Suppressor macrophage treated with lipopolysaccharide for 4 hours (primary cell): ENCODE data around the gene RPUSD4.
"Not testable (repeated sequence)": the region's sequence is repeated elsewhere in the genome, so short reads cannot be mapped to it uniquely, and the experiment has no call there.

ENCODE experiments used
- DNase-seq: peaks from one replicate; pipeline ENCODE4 v3.0.0-alpha.2; 2020

The RPUSD4 gene, protein sequence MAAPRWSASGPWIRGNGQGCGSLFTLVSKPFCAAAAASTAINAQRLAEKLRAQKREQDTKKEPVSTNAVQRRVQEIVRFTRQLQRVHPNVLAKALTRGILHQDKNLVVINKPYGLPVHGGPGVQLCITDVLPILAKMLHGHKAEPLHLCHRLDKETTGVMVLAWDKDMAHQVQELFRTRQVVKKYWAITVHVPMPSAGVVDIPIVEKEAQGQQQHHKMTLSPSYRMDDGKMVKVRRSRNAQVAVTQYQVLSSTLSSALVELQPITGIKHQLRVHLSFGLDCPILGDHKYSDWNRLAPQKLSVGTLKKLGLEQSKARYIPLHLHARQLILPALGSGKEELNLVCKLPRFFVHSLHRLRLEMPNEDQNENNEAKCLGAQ

DNA sequence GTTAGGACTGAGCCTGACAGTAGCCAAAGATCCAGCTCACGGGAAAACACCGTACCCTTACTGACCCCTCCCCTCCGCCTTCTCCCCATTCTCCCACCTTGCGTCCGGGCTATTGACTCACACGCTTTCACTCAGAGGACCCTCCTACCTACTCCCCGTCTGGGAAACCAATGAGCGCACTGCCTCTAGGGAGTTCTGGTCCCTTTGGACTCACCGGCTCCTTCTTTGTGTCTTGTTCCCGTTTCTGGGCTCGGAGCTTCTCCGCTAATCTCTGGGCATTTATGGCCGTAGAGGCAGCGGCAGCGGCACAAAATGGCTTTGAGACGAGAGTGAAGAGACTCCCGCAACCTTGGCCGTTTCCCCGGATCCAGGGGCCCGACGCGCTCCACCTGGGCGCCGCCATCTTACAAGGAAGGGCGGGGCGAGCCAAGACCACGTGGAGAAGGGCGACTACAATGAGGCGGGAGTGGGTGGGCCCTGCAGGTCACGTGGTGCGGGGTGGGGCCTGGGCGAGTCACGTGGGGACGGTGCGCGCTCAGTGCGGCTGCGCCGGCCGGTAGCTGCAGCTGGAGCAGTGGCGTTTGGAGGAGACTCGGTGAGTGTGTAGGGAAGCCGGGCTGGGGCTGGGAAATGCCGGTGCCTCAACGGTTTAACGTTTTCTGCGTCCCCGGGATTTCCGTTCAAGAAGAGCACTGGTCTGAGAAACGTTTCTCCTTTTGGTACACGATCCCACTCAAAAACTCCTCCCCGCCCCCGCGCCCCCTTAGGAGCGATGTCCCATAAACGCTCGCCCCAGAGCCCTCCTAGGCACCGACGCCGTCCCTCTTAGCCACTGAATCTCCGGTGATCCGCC is at the start of gene RPUSD4, which contains the start of gene FAM118B:
Gene RPUSD4 (minus strand): TSS at position 415 of the 853 bp plus-strand sequence. CDS start 12 bp downstream, at position 403.
Gene FAM118B (plus strand): TSS at position 547 of the 853 bp plus-strand sequence. CDS start 23,220 bp downstream, outside the sequence.
- peak; percentile 99 for DNase-seq

DNA sequence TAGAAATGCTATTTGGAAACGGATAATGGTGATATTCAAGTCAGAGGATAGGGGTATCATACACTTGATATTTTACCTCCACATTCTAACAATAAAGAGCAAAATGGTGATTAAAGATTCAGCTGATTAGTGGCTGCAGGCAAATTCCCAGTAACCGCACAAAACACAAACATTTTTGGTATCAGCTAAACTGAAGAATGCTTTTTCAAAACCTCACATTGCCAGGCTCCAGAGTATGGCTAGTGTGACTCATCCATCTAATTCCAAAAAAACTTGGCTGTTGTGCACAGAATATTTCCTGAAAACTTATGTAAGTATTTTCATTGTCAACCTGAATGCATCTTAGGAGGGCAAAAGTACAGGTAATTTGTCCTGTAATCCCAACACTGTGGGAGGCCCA is 46.3 kb upstream of the RPUSD4 start:
- DNase-seq = no peak

DNA sequence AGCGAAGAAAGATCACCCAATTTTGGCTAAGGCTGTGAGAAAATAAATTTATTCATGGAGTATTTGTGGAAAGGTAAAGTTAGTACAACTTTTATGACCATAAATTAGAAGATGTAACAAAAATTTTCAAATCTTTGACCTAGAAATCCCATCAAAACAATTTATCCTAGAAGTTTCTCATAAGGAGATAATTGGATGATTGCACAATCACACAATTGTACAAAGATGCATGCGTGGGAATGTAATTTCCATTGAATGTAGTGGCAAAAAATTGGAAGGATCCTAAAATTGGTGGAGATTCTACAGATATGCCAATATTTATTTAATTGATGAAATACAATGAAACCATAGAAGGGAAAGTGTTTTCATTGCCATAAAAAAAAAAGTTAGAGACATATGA is 45.7 kb upstream of the RPUSD4 start:
- no peak for DNase-seq

DNA sequence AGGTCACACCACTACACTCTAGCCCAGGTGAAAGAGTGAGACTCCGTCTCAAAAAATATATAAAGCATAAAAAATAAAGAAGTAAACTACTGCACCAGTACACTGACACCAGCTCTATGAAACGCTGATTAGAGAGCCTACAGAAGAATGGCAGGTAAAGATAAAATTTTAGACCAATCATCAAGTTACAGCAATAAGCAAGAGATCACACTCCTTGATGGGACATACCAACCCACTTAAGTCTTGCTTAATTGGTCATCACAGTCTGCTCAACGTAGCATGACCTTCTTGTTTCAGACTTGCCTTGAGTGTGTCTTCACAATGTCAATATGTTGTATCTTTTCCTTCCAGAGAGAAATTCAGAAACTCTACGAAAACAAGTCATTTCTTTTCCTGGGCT is 44.8 kb upstream of the RPUSD4 start:
- DNase-seq = no peak

DNA sequence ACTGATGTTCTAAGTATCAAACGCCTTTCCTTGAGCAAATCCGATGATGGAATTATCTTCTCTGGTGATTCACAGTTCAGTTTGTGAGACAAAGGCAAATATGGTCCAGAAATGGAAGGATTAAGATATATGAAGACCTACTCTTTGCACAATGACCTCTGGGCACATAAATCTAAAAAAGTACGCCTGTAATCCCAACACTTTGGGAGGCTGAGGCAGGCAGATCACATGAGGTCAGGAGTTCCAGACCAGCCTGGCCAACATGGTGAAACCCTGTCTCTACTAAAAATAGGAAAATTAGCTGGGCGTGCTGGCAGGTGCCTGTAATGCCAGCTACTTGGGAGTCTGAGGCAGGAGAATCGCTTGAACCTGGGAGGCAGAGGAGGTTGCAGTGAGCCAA is 44.1 kb upstream of the RPUSD4 start:
- DNase-seq = not testable (repeated sequence)

DNA sequence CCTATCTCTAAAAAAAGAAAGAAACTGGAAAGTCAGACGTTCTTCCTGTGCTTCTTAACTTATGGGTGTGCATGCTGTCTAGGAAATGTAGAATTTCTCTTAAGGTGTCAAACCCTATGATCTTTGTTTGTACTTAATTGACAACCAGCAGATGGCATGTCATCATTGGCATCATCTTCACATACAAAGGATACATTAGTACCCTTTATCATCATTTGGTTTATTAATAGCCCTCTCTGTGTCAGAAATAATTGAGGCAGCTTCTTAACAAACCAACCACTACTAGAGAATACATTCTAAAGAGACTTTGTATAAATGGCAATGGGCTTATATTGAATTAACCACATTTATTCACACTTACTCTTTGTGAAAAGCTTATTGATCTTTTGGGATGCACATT is 43.4 kb upstream of the RPUSD4 start:
- no peak for DNase-seq

DNA sequence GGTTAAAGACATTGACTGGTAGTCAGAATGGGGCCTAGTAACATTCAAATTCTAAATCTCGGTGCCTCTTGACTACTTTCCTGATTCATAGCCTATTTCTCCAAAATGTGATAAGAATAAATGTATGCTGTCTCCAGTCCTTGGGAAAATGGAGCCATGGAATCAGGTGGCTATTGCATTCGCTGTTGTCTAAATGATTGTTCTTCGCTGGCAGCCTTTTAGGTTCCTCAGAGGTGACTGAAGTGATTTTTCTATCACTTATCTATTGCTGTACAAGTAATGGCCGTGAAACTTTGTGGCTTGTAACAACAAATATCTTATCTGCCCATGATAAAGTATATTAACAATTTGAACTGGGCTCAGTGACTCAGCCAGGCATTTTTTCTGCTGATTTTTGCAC is 41.8 kb upstream of the RPUSD4 start:
- no peak for DNase-seq

DNA sequence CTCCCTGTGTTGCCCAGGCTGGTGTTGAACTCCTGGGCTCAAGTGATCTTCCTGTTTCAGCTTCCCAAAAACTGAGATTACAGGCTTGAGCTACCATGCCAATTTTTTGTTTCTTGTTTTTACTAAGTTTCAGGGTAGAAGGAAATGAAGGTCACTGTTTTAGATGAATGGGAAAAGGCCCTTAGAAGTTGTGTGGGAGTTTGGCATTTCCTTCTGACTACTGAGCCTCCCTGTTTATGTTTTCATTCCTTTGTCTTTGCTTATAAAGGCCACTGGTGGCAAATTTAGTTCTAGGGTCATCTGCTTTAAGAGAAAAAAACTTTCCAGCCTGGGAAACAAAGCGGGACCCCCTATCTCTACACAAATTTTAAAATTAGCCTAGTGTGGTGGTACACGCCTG is 35.2 kb upstream of the RPUSD4 start:
- no peak for DNase-seq

DNA sequence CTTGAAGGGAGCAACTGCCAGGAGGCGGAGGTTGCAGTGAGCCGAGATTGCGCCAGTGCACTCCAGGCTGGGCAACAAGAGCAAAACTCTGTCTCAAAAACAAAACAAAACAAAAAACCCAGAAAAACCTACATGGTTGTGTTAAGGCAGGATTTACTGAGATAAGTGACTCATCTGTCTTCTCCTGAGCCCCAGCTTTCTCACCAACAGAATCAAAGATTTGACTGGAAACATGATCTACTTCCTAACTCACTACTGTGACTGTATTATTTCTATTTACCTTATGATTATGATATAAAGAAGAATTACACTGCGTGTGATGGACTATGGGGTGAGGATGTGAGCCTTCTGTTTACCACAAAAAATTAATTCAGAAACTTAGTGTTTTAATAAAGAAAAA is 21.9 kb upstream of the RPUSD4 start:
- DNase-seq = no peak

DNA sequence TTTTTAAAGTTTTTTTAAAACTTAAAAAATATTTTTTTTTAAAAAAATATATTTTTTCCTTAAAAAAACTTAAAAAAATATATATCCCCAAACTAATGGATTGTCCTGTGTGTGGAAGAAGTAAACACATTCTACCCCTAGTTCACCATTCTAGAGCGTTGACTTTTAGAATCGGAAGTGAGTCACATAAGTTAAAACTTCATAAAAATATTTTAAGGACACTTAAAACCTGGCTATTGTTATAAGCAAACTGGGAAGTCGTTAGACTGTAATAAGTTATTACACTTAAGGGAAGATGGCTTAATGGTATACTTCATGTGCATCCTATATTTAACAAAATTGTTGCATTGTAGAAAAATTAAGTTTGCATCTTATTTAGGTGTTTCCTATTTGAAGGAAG is 21.2 kb upstream of the RPUSD4 start:
- DNase-seq = no peak

DNA sequence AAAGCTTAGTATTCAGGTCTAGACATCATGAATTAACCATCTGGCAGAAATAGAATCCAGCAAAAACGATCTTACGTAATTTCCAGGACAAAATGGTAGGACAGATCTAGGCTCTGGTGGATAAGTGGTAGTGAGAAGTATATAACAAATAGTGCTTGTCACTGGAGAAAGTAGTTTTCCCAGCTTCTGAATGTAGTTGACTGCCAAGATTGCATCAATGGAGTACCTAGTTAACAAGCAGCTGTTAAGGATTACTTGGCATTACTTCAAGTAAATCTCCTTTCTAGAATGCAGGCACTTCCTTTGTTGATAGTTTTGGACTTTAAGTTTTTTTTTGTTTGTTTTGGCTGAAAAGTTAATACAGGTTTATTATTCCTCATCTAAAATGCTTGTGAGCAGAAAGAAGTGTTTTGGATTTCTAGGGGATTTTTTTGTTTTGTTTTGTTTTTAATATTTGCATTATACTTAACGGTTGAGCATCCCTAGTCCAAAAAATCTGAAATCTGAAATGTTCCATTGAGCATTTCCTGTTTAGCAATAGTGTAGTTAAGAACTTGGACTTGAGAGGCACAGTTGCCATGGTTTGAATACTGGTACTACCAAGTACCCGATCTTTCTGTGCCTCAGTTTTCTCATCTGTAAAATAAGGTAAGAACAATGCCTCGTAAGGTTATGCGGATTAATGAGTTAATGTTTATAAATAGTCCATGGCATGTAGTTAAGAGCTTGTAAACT is 20.4 kb upstream of the RPUSD4 start:
- DNase-seq = no peak

DNA sequence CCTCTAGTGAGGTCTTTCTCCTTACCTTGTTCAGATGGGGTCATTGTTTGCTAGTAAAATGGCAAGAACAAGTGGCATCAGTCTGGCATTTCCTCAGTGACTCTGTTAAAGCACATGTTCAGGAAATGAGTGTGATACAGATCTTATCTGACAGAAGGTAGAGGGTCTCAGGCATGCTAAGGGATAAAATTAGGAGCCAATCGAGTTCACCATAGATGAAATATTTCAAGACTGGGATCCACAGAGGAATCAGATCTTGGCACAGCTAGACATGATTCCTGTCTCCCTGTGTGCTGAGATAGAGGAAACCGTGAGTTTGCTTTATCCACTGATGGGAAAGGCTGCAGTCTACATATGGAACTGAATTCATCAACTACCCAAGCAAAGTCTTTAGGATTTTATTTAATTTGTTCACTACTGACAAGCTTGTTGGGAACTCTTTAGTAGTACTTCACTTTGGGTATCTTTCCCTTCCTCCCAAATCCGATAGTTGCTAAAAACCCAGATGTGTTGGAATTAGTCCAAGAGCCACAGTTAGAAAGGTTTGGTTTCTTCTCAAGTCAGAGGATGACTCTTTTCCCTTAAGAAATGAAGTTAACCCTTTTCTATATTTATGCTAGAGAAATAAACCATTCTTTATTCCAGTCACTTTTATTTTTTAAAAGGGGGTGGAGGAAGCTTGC is 18.5 kb upstream of the RPUSD4 start:
- no peak for DNase-seq

DNA sequence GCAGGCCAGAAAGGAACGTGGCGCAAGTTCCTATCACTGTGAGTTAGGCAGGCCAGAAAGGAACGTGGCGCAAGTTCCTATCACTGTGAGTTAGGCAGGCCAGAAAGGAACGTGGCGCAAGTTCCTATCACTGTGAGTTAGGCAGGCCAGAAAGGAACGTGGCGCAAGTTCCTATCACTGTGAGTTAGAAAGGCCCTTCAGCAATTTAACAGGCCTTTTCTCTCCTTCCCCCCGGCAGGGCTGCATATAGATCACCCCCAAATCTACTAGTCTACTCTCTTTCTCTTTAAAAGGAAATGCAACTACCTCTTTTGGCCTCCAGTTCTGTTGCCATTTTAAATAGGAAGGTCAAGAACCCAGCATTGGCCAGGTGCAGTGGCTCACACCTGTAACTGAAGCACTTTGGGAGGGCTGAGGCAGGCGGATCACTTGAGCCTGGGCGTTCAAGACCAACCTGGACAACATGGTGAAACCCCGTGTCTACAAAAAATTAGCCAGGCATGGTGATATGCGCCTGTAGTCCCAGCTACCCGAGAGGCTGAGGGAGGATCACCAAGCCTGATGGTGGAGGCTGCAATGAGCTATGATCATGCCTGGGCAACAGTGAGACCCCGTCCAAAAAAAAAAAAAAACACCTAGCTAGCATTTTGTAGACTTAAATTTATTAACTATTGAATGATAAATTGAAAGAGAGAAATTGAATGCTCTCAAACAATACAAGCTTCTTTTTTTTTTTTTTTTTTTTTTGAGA is 15.1 kb upstream of the RPUSD4 start:
- DNase-seq = no peak

DNA sequence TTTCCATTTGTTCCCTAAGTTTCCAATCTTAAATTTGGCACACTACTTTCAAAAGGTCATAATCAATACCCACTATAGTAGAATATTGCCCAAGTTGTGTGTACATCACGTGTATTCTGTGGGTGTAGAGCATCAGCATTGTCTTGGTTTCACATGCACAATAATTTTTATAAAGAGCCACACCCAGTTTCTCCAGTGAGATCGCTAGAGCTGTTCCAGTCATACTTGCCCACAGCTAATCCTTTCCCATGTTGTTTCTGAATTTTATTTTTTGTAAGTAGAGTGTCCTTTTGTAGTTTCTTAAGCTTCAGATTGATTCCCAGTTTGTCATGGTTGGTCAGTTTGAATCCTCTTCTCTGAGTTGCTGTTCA is 13.8 kb upstream of the RPUSD4 start:
- DNase-seq = no peak

DNA sequence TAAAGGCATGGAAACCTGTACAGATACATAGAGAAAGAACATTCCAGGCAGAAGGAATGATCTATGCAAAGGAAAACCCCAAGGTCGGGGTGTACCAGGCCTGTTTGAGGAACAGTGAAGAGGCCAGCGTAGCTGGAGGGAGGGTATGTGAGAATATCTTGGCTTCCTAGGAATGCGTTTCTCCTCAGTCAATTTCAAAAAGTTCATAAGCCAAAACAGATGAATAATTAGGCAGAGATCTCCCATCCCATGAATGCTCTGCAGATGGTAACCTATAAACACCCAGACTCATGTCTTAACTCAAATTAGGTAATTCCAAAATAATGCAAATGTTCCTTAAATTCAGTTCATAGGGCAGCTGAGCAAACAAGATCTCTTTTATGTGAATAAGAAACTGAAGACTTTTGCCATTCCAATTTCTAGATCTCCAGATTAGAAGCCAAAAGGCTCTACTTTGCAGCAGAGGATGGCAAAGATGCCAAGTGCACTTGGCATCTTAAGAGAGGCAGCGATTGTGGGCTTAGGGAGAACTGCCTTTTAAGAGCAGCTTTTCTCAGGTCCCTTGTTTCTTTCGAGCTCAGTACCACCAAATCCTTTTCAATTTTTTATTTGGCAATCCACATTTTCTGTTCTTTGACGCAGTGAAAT is 13.3 kb upstream of the RPUSD4 start:
- no peak for DNase-seq

DNA sequence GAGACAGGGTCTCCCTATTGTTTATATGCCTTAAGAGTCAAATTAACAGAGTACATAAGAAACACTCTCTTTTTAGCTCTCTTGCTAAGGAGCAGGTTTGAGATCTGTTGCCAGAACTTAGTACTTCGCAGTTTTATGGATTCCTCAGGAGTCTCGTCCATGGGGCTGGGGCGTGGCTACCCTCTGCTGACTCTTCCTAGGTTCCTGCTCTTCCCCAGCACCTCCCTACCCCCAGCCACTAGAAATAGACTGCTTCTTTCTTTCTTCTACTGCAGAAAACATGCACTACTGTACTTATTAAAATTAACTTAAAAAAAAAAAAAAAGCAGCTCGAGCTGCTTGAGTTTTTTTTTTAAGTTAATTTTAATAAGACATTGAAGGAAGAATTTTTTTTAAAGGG is 8.1 kb upstream of the RPUSD4 start:
- no peak for DNase-seq

DNA sequence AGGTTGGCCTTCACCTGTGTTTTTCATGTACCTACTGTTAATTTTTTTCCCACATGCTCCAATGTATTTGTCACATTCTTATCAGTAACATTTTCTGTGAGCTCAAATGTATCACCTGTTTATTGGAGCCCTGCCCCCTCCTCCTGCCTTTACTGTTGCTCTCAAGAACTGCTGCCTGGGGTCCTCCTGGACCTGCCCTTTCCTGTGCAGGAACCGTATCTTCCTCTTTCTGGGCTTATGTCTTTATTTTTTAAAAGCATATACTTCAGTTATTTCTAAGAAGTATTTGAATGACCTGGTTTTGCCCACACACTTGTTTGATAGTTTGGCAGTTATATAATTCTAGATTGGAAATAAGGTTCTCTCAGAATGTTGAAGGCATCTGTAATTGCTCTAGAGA is 6.0 kb upstream of the RPUSD4 start:
- DNase-seq = no peak

DNA sequence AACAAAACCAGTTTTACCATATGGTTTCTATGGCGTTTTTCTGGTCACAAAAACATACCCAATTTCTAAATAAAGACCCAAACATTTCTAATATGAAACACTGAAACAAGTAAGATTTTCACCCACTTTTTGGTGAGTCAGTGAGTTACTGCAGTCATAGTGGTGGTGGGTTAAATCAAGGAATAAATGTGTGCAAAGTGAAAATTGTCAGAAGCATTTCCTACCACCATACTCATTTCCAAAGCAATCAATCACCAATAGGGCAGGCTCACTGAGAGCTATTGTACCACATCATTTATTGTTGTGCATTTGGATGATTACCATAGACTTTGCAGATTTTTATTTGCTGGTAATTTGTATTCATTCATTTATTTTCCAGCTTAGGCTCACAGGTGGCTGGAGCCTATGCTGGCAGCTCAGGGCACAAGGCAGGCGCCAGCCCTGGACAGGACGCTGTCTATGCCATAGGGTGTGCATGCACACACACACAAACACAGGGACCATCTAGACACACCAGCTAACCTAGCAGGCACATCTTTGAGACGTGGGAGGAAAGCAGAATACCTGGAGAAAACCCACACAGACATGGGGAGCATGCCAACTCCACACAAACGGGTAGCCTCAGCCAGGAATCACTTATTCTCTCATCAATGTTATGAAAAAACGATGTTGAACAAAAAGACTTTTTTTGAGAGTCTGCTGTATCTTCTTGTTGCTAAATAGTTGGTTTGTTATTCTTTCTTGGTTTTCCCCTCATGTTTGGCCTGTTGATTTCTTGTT is 5.3 kb upstream of the RPUSD4 start:
- no peak for DNase-seq

DNA sequence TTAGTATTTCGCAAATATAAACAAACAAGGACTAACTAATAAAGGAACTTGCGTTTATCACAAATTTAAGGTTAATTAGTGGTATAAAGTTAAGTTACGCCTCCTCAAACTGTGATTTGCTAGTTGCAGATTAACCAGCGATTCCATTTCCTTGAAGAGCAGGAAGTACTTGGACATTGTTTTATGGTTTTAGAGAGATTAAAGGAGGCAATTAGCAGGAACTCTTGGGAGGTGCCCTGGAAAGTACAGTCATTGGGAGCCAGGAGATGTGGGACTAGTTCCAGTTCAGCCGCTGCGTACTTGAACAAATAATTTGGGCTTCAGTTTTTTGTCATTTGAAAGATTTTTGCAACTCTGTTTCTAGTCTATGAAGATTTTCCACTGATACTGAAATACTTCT is 3.4 kb upstream of the RPUSD4 start:
- DNase-seq = no peak

DNA sequence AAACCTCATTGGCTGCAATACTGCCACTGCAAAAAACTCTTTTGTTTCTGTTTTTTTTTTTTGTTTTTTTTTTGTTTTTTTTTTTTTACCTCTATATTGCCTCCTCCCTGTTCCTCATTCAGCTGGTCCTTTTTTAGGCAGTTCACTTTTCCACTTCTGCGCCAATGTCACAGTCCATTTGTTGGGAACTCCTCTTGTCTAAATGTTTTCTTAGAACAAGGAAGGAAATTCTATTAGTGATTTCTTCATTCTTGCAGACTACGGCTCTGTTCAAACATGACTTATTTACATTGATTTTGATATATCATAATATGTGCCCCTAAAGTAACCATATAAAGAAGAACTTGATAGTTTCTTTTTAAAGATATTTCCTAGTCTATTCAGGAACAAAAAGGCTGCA is 3.0 kb upstream of the RPUSD4 start:
- peak; percentile 25 for DNase-seq
